GM12864 (cell line): ENCODE results near the gene BCOR.

ENCODE experiments used
- DNase-seq: peaks from one replicate; pipeline ENCODE4 v3.0.0-alpha.2; 2011; ENCODE audit warnings: low read depth
- H3K4me3 ChIP-seq: 2 replicates; pipeline ENCODE4 v1.5.1; 2011; ENCODE audit warnings: mild to moderate bottlenecking, low read depth, low read length, control low read depth
- TF ChIP-seq, protein P1 (sequence below): IDR thresholded peaks from 2 replicates; pipeline ENCODE4 v1.5.1; 2011; ENCODE audit warnings: low read depth, mild to moderate bottlenecking, moderate library complexity, low read length, control low read depth, inconsistent platforms; ENCODE audit errors: missing control alignments

BCOR gene

DNA sequence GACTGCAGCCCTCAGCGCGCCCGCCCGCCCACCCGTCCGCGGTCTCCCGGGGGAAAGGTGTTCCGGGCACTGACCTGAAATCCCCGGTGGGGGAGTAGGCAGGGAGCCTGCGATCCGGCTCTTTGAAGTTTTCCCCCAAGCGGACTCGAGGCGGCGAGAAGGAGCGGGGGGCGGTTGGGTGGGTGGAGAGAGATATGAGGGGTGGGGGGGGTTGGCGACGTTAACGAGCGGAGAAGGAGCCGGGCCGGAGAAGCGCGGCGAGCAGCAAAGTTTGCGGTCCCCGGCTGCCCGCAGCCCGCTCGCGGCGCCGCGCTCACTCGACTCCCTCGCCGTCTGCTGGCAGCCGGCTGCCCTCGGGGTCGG lies 636 bp downstream of the BCOR start:
- no peak for DNase-seq
- H3K4me3 ChIP-seq, result peak overlapping the region; percentile 60

GRCh38 chrX:40096395-40097091 lies 1.2 kb downstream of the BCOR start:
- TF ChIP-seq, protein P1, sequence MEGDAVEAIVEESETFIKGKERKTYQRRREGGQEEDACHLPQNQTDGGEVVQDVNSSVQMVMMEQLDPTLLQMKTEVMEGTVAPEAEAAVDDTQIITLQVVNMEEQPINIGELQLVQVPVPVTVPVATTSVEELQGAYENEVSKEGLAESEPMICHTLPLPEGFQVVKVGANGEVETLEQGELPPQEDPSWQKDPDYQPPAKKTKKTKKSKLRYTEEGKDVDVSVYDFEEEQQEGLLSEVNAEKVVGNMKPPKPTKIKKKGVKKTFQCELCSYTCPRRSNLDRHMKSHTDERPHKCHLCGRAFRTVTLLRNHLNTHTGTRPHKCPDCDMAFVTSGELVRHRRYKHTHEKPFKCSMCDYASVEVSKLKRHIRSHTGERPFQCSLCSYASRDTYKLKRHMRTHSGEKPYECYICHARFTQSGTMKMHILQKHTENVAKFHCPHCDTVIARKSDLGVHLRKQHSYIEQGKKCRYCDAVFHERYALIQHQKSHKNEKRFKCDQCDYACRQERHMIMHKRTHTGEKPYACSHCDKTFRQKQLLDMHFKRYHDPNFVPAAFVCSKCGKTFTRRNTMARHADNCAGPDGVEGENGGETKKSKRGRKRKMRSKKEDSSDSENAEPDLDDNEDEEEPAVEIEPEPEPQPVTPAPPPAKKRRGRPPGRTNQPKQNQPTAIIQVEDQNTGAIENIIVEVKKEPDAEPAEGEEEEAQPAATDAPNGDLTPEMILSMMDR, result no peak
- H3K4me3 ChIP-seq, result peak overlapping the region; percentile 60
- no peak for DNase-seq

More for the DNA sequence above, 636 bp downstream of the BCOR start:
- TF ChIP-seq, protein P1, result no peak

DNA sequence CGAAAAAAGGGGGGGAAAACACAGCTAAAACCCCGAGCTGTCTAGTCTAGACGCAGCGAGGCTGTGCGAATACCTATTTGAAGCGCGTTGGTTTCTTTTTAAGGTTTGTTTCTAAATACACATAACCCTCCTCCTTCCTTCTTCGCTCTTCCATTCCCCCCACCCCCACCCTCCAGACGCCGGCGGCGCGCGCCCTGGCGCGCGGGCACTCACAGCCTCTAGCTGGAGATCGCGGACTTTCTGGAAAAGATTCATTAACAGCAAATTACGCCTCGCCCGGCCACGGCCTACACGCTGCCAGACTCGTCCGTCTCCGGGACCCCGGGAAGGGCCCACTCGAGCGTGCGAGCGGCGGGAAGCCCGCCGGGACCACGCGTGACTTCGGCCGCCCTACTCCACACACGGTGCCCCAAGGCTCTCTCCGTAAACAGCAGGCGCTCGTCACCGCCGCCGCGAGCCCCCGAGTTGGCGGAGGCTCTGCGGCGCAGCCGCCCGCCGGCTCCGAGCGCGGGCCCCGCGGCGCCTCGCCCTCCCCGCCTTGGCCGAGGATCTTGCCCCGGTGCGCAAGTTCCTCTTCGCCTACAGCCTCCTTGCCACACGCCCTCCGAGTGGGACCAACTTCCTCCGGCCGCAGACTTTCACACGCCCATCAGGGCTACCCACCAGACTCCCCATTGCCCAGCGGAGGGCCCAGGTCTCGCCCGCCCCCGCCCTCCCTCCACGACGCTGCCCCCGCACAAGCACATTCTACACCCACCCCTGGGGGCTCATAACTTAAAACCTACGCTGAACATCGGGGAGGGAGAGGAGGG lies 2.0 kb downstream of the BCOR start:
- H3K4me3 ChIP-seq, result peak overlapping the region; percentile 60
- TF ChIP-seq, protein P1, result no peak
- DNase-seq, result no peak

- TF ChIP-seq, protein P1, result no peak
- H3K4me3 ChIP-seq, result peak overlapping the region; percentile 60
- DNase-seq, result no peak
Measured at GRCh38 chrX:40094900-40095582, 2.7 kb downstream of the BCOR start.

- DNase-seq, result no peak
- TF ChIP-seq, protein P1, result no peak
- H3K4me3 ChIP-seq, result peak overlapping the region; percentile 60
Measured at GRCh38 chrX:40094041-40094899, 3.5 kb downstream of the BCOR start.

- H3K4me3 ChIP-seq, result no peak overlapping the region
- TF ChIP-seq, protein P1, result no peak
- no peak for DNase-seq
Measured at GRCh38 chrX:40093586-40093985, 4.2 kb downstream of the BCOR start.
